Measurements from ENCODE around the gene CD86.

The CD86 gene

GRCh38 chr3:122091602-122092295 lies 36.6 kb downstream of the CD86 start:
- no peak for TF ChIP-seq CTCF (IDR thresholded peaks at IDR 0.05; ENCODE audit: low read depth, low read length, missing control alignments)
- in situ Hi-C loops (cut with HindIII; ENCODE audit: low pct_ligation_motif_present, low sequenced_read_pairs), result no loop called here
- no peak for DNase-seq
- no peaks in the 10 kb centered on the region for H3K27me3 ChIP-seq (replicated peaks)
- no peaks in the 10 kb centered on the region for H3K36me3 ChIP-seq (replicated peaks)
- H3K4me3 ChIP-seq (ENCODE audit: low read depth, low read length), result no peak overlapping the region
- H3K27ac ChIP-seq, result no peak overlapping the region

- Histone ChIP-seq H3K27ac (no peak overlapping the region), H3K36me3 (replicated peaks) (no peaks in the 10 kb centered on the region), H3K27me3 (replicated peaks) (no peaks in the 10 kb centered on the region), H3K4me3 (ENCODE audit: low read depth, low read length) (no peak overlapping the region)
- peak; percentile 29 for DNase-seq
- in situ Hi-C loops (cut with HindIII; ENCODE audit: low pct_ligation_motif_present, low sequenced_read_pairs), result no loop called here
- TF ChIP-seq CTCF (IDR thresholded peaks at IDR 0.05; ENCODE audit: low read depth, low read length, missing control alignments), result peak; percentile 58
Observed at GRCh38 chr3:122092460-122093165, 37.5 kb downstream of the CD86 start.

GRCh38 chr3:122094125-122094524 lies 39.0 kb downstream of the CD86 start:
- DNase-seq, result no peak
- H3K4me3 ChIP-seq (ENCODE audit: low read depth, low read length), result no peak overlapping the region
- no peak for TF ChIP-seq CTCF (IDR thresholded peaks at IDR 0.05; ENCODE audit: low read depth, low read length, missing control alignments)
- no peak overlapping the region for H3K27ac ChIP-seq
- H3K27me3 ChIP-seq (replicated peaks), result no peaks in the 10 kb centered on the region
- in situ Hi-C loops (cut with HindIII; ENCODE audit: low pct_ligation_motif_present, low sequenced_read_pairs), result no loop called here
- no peaks in the 10 kb centered on the region for H3K36me3 ChIP-seq (replicated peaks)

GRCh38 chr3:122094693-122095092 lies 39.5 kb downstream of the CD86 start:
- no peak for TF ChIP-seq CTCF (IDR thresholded peaks at IDR 0.05; ENCODE audit: low read depth, low read length, missing control alignments)
- no peak for DNase-seq
- no peak overlapping the region for H3K4me3 ChIP-seq (ENCODE audit: low read depth, low read length)
- no peak overlapping the region for H3K27ac ChIP-seq
- no peaks in the 10 kb centered on the region for H3K36me3 ChIP-seq (replicated peaks)
- in situ Hi-C loops (cut with HindIII; ENCODE audit: low pct_ligation_motif_present, low sequenced_read_pairs), result no loop called here
- H3K27me3 ChIP-seq (replicated peaks), result no peaks in the 10 kb centered on the region

- no peak for TF ChIP-seq CTCF (IDR thresholded peaks at IDR 0.05; ENCODE audit: low read depth, low read length, missing control alignments)
Observed at GRCh38 chr3:122097141-122097540, 42.0 kb downstream of the CD86 start.

More at GRCh38 chr3:122097141-122097540, 42.0 kb downstream of the CD86 start:
- no peaks in the 10 kb centered on the region for H3K27me3 ChIP-seq (replicated peaks)
- no peak overlapping the region for H3K27ac ChIP-seq
- in situ Hi-C loops (cut with HindIII; ENCODE audit: low pct_ligation_motif_present, low sequenced_read_pairs), result no loop called here
- no peaks in the 10 kb centered on the region for H3K36me3 ChIP-seq (replicated peaks)
- no peak overlapping the region for H3K4me3 ChIP-seq (ENCODE audit: low read depth, low read length)
- DNase-seq, result no peak

All from brain microvascular endothelial cell (primary cell).